Right kidney (tissue), 1 donor: Measurements from ENCODE around the gene AFTPH.

Experiments
- DNase-seq: peaks from one replicate; pipeline ENCODE4 v3.0.0-alpha.2; 2016

AFTPH gene

DNA sequence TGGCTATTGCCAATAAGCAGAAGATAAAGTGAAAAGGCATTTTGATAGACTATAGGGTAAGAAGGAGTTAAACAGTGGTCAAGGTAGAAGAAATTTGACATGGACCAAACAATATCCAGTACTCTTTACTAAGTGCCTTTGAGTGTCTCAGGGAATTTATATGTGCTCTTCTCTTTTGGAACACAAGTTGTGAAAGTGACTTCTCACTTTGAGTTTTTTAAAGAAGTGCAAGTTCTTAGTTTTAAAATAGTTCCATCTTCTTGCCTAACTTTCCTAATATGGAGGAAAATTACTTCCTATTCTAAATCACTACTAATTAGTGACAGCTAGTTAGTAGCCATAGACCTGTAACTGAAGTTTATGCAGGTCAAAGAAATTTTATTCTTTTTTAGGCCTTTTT is 63.4 kb downstream of the AFTPH start:
- no peak for DNase-seq

DNA sequence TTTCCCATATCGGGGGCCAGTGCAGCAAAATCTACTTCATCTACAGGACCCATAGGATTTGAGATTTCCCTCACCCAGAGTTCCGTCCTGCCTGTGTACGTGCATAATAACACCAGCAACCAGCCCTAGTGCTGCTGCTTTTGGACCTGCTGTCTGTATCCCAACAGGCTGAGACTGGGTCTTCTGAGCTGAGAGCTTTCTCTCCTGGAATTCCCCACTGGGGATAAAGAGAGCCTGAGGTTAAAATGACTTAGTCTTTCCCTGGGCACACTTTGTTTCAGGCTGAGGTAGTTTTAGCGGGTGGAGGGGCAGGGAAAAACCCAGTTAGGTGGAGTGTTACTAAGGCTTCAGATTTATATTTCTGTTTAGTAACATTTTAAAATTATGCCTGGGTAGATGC is 67.1 kb downstream of the AFTPH start:
- no peak for DNase-seq

DNA sequence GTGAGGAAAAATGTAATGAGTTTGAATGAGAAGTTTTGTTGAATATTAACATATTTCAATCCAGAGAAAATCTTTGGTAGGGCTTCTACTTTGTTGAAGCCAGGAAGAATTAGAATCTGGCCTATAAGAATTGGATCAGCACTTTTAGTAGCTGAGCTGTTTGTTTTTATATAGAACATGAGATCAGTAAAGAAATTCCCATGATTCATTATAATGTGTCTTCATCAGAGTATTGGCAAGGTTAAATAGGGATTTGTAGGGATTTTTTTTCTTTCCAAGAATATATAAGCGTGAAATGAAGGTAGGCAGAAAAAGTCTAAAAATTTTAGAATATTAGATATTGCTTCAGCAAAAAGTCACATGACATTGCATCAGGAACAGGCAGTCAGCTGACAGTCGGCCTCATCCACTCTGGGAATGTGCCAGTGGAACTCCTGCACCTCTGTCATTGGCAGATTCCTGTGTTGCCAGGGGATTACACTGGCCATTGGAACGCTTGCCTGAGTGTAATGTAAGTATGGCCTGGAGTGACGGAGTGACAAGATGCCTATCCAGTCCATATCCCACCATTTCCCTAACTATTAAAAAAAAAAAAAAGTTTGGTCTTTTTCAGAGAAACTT is 69.0 kb downstream of the AFTPH start:
- DNase-seq = no peak

DNA sequence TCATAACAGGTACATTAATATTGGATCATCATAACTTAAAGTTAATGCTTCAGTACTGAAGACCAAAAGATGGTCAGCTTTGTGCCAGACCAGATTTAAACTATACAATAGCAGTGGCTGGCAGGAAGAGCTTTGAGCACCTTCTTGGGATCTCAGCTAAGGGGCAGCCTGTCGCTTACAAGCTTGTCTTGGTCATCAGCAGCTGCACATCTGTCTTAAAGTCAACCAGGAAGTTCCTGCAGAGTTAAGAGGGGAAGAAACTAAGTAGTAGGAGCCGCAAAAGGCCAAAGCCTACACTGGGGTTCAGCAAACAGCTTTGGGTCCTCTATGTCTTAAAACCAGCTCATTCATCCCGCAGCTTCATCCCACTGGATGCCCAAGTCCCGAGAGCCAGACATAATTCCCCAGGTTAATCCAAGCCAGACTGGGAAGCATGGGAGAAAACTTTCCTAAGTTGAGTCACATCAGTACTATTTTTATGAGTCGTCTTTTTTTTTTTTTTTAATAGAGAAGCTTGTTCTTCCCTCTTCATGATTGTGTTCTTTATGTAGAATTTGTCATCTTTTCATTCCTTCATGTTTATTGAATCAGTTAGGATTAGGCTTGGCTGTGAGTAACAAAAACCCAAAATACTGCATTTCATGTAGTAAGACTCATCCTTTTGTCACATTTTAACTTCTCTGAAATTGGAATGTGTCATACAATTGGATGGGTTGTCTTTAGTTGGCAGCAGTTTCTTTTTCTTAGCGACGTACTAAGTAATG is 70.3 kb downstream of the AFTPH start:
- DNase-seq = no peak

DNA sequence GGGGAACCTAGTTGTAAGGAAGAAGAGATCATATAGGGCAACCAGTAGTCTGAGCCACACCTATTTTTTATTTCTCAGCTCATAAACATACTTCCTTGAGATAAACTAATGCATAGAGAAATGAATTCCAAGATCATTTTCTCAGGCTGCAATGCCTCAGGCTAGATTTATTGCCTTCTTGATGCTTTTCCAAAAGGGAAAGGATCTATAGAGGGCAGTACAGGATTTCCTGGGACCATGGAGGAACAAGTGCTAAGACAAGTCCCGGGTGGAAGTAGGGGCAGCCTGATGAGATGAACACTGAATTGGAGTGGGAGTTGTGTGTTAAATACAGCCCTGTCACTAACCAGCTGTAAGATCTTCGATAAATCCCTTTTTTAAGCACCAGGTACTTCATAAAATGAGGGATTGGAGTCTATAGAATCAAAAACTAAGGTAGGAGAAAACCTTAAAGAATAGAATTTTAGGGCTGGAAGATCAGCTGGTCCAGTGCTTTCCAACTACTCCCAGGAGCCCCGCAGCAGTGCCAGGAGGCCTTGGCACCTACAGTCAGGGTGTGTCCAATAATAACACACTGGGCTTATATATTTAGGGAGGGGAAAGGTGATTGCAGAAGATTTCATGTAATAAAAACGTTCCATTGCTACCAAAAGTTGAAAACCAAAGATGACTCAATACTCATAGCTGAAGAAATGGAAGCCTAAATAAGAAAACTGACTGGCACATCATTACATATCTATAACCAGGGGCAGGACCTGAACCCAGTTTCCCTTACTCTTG is 71.5 kb downstream of the AFTPH start:
- no peak for DNase-seq

DNA sequence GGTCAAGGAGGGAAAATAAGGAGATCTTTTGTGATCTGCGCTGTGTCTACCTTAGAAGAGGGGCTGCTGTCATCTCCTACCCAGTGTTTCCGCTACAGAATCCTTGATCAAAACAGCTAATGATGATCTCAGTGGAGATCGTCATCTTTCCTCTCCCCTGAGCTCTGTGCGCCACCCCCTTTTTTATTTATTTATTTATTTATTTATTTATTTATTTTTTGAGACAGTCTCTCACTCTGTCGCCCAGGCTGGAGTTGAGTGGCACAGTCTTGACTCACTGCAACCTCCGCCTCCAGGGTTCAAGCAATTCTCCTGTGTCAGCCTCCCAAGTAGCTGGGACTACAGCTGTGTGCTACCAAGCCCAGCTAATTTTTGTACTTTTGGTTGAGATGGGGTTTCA is 74.1 kb downstream of the AFTPH start:
- DNase-seq = no peak

DNA sequence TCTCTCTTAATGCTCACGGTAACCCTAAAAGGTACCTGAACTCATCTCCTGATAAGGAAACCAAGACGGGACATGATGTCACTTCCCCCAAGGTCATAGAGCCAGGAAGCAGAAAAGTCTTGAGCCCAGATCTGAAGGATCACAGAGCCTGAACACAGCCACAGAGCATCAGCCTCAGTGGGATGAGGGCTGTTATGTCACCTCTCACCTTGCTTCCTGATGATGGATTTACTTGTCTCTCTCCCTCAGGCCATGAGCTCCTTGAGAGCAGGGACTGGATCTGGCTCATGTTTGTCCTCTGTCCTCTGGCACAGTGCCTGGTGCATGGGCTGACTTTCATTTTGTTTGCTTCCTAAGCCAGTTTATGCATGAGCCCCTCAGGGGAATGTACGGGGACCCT is 75.3 kb downstream of the AFTPH start:
- DNase-seq = no peak

DNA sequence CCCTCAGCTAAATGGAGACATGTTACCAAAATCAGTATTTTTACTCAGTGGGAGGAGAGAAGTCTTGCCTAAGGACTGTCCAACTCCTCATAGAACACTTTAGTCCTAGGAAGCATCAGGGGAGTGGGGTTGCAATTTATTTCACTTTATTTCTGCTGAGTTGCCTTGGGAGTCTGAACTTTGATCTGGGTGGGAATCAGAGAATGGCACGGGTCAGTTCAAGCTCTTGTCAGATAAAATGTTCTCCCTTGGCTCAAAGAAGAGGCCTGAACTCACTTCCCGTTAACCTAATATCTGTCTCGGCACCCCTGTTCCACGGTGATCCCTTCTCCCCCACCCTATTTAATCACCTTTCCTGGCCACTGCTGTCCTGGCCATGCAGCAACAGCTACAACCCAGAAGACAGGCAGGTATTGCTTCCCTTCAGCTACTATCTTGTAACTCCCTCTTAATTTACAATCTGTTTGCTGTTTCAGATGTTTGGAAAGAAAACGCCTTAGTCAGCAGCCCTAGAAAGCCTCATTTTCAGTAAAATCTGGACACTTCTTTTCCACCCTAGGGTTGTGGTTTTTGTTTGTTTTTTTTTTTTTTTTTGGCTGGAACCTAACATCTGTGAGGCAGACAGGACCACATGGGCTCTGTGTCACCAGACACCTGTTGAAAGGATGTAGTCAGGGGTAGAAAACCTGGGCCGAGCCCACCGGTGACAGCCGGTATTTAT is 77.1 kb downstream of the AFTPH start:
- DNase-seq = no peak

DNA sequence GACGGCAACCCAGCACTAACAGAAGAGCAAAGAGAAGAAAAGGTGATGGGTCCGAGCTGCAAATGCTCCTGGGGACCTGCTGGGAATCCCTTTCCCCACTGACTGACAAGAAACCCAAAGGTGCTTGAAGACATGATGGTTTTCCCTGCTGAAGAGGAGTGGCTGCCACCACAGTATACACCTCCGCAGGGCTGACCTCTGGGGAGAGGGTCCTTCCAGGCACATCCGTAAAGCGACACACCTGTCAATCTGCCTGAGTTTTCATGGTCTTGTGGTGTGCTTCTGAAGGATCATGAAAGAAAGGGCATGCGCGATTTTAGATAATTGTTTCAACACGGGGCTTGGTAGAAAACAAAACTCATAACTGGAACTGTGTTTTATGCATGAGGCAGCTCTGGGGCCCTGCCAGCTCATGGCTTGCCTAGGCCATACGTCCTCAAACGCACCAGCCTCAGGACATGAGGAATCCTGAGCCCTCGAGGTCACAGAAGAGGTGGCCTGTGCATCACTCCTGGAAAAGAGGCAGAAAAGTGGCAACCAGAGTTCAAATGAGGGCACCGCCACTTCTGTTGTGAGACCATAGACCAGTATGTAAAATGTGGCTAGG is 77.8 kb downstream of the AFTPH start:
- DNase-seq = no peak

DNA sequence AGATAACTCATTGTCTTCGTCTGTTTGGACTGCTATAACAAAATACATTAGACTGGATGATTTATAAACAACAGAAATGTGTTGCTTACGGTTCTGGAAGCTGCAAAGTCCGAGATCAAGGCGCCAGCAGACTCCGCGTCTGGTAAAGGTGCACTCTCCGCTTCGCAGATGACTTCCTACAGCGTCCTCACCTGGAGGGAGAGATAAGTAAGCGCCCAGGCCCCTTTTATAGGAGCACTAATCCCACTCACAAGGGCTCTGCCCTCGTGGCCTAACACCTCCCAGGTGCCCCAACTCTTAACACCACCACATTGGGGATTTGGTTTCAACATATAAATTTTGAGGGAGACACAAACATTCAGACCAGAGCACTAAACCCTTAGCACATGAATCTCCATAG is 78.3 kb downstream of the AFTPH start:
- no peak for DNase-seq

DNA sequence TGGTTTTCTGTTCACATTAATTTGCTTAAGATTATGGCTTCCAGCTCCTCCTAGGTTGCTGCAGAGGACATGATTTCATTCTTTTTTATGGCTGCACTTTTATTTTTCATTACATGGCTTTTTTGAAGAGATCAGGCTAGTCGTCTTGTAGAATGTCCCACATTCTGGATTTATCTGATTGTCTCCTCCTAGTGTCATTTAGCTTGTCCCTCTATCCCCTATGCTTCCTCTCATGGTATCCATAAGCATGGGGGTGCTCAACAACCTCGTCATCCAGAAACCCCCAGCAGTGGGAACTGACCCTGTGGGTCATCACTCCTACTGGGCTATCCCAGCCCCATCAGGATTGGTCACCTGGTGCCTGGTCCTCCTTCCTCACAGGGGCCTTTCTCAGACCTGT is 80.0 kb downstream of the AFTPH start:
- no peak for DNase-seq

DNA sequence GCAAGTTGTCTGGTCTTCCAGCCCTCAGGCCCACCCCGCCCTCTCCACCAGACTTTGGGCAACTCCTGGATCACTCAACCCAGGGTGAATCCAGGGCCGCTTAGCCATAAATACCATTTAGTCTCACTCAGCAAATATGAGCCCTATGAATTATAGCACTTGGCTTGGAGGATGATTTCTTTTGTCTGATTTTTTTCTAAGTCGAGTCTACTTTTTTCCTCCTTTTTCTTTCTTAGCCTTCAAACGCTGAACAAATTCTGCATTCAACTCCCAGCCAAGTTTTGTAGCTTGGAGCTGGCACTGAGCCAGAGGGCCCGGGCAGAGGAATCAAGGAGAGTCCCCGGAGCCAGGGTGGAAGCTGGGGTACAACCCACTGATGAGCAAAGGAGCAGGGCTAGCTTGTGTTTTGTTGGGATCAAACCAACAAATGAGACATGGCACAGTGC is 80.9 kb downstream of the AFTPH start:
- no peak for DNase-seq

DNA sequence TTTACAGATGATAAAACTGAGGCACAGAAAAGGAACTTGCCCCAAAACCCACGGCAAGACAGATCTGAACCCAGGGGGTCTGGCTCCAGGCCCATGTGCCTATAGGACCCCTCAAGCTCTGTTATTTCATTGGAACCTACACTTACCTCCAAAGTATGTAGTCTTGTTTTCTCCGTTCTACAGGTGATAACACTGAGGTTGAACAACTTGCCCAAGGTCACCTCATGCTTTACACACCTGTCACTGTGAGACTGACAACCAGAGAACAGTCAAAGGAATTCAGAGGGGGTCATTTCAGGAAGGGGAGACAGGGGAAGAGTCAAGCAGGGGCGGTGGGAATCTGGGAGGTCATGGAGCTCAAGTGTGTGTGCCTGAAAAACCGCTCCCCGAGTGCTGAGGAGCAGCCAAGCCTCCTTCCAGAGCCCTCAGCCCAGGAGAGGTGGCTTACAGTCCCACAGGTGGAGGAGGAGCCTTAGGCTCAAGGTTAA is 81.9 kb downstream of the AFTPH start:
- no peak for DNase-seq

DNA sequence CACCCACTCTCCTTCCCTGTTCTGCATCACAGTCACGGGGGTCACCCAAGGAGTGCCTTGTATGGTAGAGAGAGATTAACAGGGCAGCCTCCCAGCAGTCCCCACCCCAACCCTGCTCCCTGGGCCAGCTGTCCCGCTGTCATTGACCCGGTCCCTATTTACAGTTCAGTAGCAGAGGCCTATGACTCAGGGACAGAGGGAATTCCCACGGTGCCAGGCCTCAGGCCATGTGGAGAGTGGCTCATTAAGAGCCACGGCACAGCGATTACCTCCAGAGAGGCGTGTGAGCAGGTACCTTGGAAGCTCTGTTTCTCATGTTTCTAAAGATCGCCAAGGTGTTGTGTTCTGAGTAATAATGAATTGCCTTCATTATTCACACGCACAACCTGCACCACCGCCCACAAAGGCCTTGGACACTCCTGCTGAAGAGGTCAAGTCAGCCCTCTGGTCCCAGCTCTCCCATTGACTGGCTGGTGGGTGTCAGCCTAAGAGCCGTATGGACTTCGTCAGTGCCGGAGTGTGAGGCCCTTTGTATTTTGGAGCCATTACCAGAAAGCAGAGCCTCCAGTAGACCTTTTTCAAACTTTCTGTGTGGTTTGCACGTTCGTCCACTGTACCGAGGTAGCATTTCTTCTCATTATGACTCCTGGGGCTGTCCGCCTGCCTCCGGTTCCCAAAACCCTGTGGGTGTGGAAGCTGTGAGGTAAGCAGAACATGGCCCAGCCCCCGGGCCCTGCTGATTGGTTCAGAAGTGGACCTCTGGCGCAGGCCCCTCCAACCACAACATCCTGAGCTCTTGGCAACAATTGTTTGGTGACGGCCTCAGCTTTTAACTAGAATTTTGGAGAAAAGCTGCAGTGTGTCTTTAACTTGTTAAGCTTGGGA is 82.6 kb downstream of the AFTPH start:
- peak; percentile 47 for DNase-seq

DNA sequence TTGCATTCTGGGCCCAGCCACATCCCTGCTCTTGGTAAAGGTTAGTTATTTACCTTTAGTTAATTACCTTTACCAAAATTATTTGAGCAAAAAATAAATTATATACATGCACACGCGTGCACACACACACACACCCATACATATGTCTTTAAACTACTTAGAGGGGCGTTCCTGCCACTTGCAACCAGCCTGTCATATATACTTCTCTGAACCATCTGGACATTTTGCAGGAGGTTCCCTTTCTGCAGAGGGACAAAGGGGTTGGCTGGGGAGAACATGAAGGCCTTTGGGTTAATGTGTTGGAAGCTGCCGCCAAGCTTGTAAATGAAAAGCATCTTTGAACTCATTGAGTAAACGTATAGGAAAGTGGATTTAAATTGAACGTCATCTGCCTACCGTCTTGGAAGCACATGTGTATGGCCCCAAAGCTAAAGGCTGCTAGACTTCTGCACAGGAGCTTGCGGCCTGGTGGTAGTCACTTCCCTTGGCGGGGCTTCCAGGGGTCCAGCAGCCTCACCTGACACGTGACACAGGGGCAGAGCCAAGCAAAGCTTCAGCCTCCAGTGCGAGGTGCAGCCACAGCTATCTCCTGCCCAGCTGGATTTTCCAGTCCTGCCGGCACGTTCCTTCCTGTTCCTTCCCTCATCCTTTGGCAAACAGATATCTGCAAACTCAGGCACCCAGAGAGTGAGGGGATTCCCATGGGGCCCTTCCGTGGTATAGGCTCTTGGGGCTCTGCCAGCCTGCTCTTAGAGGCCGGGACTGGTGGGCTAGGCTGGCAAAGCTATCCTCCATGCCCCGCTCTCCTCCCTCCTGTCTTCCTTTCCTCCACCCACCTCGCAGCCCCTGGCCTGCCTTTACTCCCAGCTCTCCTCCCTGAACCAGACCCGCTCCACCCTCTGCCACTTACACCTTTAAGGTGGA is 83.5 kb downstream of the AFTPH start:
- no peak for DNase-seq

DNA sequence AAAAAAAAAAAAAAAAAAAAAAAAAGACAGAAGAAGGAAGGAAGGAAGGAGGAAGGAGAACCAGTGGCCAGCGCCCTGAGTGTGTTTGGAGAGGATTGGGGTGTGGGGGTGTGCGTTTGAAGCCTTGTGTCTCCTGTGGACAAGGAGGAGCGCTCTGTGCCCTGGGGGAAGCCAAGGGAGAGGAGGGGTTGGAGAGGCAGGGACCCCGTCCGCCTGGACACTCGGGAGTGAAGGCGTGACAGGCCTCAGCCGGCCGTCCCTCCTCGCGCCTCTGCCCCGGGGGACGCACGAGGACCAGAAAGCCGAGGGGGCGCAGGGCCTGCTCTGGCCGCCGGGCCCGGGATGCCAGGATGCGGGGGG is 84.7 kb downstream of the AFTPH start:
- DNase-seq = peak; percentile 69

DNA sequence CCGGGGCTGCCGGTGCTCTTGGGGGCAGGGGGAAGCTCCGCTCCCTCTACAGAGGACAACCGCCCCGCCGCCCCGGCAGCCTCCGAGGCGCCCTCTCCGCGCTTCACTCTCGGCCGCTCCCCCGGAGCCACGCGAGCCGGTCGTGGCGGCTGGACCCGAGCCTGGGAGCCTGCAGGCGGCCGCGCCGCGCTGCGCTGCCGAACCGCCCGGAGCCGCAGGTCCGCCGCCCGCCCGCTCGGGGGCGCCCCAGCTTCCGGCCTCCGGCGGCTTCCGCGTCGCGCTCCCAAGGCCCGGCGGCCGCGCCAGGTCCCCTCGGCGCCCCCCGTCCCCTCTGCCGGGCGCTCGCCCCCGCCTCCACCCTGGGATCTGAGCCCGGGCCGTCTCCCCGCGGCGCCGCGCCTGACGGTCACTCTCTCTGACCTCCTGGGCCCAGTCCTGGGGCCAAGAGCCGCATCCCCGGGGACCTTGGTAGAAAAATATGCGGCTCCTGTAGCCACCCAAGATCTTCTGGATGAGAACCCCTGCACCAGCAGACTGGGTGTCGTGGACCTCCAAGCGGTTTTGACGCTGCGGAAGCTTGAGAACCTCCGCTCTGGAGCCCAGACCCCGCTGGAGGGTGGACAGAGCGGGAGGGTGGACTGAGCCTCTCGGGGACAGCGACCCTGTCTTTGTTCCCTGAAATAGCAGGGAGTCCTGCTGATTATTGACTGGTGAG is 85.3 kb downstream of the AFTPH start:
- DNase-seq = peak; percentile 69

DNA sequence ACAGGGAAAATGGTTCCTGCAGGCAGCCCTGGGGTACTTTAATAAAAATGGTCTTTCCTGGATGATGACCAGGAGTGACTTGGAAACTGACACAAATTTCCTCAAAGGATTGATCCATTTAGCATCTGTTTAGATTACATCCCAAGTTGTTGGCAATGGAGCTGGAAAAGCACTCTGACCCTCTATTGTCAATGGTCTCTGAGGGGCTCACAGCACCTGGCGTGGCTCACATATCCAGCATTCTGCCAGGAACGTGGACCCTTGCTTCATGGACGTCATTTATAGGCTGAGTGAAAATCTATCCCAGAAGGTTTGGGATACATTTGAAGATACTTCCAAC is 85.8 kb downstream of the AFTPH start:
- DNase-seq = no peak

DNA sequence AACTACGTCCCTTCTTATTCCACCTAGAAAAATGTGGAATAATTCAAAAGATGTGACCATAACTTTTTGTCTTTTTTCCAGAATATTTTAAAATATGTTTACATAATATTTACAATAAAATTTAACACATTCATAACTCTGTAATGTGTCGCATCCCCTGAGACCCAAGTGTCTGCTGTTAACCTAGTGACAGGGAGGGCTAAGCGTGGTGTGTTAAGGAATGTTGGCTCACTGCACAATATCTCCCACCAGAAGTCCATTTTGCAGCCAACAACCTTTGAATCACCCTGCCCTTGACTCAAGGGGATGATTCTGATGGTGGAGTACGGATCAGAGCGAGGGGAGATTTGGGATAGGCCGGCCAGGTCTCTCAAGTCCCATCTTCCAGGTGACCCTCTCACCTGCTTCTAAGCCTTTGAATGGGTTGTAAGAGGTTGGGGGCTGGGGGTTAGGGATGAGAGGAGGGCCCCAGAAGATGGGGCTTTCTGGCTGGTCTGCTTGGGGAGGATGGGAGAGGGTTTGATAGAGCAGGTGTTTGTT is 86.3 kb downstream of the AFTPH start:
- no peak for DNase-seq
